ENCODE measurements around the gene SRA1. TPM values are rescaled to one million over a fixed set of nuclear protein-coding genes. Genes with fewer than 3 reads are reported as not detected.

SRA1 gene
- total RNA-seq, 1 donor from 2014 or later: 42.1 TPM

- H3K36me3 ChIP-seq (ENCODE audit: control insufficient read depth, insufficient read depth, low read length): peaks cover 7% of the 10 kb centered on the region
- TF ChIP-seq, protein P1, sequence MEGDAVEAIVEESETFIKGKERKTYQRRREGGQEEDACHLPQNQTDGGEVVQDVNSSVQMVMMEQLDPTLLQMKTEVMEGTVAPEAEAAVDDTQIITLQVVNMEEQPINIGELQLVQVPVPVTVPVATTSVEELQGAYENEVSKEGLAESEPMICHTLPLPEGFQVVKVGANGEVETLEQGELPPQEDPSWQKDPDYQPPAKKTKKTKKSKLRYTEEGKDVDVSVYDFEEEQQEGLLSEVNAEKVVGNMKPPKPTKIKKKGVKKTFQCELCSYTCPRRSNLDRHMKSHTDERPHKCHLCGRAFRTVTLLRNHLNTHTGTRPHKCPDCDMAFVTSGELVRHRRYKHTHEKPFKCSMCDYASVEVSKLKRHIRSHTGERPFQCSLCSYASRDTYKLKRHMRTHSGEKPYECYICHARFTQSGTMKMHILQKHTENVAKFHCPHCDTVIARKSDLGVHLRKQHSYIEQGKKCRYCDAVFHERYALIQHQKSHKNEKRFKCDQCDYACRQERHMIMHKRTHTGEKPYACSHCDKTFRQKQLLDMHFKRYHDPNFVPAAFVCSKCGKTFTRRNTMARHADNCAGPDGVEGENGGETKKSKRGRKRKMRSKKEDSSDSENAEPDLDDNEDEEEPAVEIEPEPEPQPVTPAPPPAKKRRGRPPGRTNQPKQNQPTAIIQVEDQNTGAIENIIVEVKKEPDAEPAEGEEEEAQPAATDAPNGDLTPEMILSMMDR (IDR thresholded peaks at IDR 0.05; ENCODE audit: insufficient read depth, low read length, poor library complexity, severe bottlenecking): no peak
- no peak overlapping the region for H3K4me3 ChIP-seq (ENCODE audit: low read depth, low read length)
- no peak for DNase-seq (ENCODE audit: low read depth)
- no peaks in the 10 kb centered on the region for H3K27me3 ChIP-seq (ENCODE audit: control insufficient read depth, insufficient read depth, low read length)
Observed at GRCh38 chr5:140569197-140569596, 11.9 kb upstream of the SRA1 start.

DNA sequence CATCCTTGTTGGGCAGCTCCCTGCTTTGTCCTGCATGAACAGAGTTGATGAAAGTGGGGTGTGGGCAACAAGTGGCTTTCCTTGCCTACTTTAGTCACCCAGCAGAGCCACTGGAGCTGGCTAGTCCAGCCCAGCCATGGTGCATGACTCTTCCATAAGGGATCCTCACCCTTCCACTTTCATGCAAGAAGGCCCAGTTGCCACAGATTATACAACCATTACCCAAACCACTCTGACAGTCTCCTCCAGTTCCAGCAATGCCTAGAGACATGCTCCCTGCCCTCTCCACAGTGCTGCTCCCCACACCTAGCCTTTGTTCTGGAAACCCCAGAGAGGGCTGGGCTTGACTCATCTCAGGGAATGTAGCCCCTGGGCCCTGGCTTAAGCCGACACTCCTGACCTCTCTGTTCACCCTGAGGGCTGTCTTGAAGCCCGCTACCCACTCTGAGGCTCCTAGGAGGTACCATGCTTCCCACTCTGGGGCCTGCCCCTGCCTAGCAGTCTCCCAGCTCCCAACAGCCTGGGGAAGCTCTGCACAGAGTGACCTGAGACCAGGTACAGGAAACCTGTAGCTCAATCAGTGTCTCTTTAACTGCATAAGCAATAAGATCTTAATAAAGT lies 11.3 kb upstream of the SRA1 start:
- TF ChIP-seq, protein P1 (IDR thresholded peaks at IDR 0.05; ENCODE audit: insufficient read depth, low read length, poor library complexity, severe bottlenecking): no peak
- DNase-seq (ENCODE audit: low read depth): no peak
- Histone ChIP-seq H3K4me3 (ENCODE audit: low read depth, low read length) (no peak overlapping the region), H3K27me3 (ENCODE audit: control insufficient read depth, insufficient read depth, low read length) (no peaks in the 10 kb centered on the region), H3K36me3 (ENCODE audit: control insufficient read depth, insufficient read depth, low read length) (peaks cover 7% of the 10 kb centered on the region)

DNA sequence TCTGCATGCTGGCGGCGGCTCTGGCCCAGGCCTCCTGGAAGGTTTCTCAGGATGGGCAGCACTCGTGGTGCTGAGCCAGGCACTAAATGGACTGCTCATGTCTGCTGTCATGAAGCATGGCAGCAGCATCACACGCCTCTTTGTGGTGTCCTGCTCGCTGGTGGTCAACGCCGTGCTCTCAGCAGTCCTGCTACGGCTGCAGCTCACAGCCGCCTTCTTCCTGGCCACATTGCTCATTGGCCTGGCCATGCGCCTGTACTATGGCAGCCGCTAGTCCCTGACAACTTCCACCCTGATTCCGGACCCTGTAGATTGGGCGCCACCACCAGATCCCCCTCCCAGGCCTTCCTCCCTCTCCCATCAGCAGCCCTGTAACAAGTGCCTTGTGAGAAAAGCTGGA lies 10.6 kb upstream of the SRA1 start:
- Histone ChIP-seq H3K27me3 (ENCODE audit: control insufficient read depth, insufficient read depth, low read length) (no peaks in the 10 kb centered on the region), H3K4me3 (ENCODE audit: low read depth, low read length) (no peak overlapping the region), H3K36me3 (ENCODE audit: control insufficient read depth, insufficient read depth, low read length) (peaks cover 7% of the 10 kb centered on the region)
- DNase-seq (ENCODE audit: low read depth): no peak
- TF ChIP-seq, protein P1 (IDR thresholded peaks at IDR 0.05; ENCODE audit: insufficient read depth, low read length, poor library complexity, severe bottlenecking): no peak

DNA sequence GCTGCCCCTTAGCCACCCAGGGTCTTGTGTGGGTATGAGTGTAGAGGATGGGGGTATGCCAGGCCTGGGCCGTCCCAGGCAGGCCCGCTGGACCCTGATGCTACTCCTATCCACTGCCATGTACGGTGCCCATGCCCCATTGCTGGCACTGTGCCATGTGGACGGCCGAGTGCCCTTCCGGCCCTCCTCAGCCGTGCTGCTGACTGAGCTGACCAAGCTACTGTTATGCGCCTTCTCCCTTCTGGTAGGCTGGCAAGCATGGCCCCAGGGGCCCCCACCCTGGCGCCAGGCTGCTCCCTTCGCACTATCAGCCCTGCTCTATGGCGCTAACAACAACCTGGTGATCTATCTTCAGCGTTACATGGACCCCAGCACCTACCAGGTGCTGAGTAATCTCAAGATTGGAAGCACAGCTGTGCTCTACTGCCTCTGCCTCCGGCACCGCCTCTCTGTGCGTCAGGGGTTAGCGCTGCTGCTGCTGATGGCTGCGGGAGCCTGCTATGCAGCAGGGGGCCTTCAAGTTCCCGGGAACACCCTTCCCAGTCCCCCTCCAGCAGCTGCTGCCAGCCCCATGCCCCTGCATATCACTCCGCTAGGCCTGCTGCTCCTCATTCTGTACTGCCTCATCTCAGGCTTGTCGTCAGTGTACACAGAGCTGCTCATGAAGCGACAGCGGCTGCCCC lies 10.0 kb upstream of the SRA1 start:
- H3K36me3 ChIP-seq (ENCODE audit: control insufficient read depth, insufficient read depth, low read length): peaks cover 7% of the 10 kb centered on the region
- no peak overlapping the region for H3K4me3 ChIP-seq (ENCODE audit: low read depth, low read length)
- DNase-seq (ENCODE audit: low read depth): no peak
- TF ChIP-seq, protein P1 (IDR thresholded peaks at IDR 0.05; ENCODE audit: insufficient read depth, low read length, poor library complexity, severe bottlenecking): no peak
- no peaks in the 10 kb centered on the region for H3K27me3 ChIP-seq (ENCODE audit: control insufficient read depth, insufficient read depth, low read length)

DNA sequence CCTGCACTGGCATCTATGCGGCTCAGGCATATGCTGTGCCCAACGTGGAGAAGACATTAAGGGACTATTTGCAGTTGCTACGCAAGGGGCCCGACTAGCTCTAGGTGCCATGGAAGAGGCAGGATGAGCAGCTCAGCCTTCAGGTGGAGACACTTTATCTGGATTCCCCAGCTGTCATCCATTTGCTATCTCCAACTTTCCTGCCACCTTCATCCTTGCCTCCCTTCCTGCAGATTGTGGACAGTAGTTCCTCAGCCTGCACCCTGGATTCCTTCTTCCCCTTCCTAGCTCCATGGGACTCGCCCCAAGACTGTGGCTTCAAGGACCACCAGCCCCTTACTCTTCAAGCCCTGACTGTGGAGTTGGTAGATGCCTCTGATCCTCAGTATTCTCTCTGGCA lies 9.4 kb upstream of the SRA1 start:
- Histone ChIP-seq H3K27me3 (ENCODE audit: control insufficient read depth, insufficient read depth, low read length) (no peaks in the 10 kb centered on the region), H3K36me3 (ENCODE audit: control insufficient read depth, insufficient read depth, low read length) (peaks cover 7% of the 10 kb centered on the region)
- no peak for DNase-seq (ENCODE audit: low read depth)

More for the DNA sequence above, 9.4 kb upstream of the SRA1 start:
- TF ChIP-seq, protein P1 (IDR thresholded peaks at IDR 0.05; ENCODE audit: insufficient read depth, low read length, poor library complexity, severe bottlenecking): no peak
- H3K4me3 ChIP-seq (ENCODE audit: low read depth, low read length): no peak overlapping the region

Measured in kidney epithelial cell (primary cell).